Panc1 (cell line): ENCODE measurements around the gene HEMK1.

ENCODE experiments used
- SIN3A ChIP-seq: IDR thresholded peaks from 2 replicates; pipeline ENCODE4 v1.6.1; 2012; ENCODE audit warnings: low read depth, mild to moderate bottlenecking, low read length, moderate library complexity, borderline replicate concordance; ENCODE audit not compliant: insufficient read depth
- TF ChIP-seq, protein P1 (sequence below), 2 experiments: IDR thresholded peaks; 2 replicates each; pipeline ENCODE4 v1.6.1; 2011 to 2012; ENCODE audit warnings: low read depth in 2 of 2, control low read depth in 1 of 2, low read length in 1 of 2, mild to moderate bottlenecking in 1 of 2, moderate library complexity in 1 of 2; ENCODE audit not compliant: insufficient read depth in 1 of 2
- TF ChIP-seq, protein P2 (sequence below): fragments of 450-650 bp; IDR thresholded peaks from 2 replicates; pipeline ENCODE4 v1.5.1; 2017; ENCODE audit warnings: mild to moderate bottlenecking

DNA sequence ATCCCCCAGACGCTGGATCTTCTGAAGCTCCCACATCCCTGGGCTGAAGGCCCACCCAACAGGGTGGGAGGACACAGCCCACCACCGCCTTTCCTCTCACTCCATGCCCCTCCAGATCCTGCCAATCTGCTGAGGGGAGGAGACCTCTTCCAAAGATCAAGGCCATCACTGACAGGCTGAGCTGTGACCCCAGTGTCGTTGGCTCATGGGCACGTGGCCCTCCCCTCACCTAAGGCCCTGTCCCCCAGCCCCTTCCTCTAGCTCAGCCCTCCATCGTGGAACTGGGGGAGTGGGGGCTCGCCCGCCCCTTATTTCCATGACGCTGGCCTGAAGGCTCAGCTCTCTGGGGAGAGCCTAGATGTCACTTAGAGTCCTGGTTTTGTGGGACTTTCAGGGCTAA lies 12.2 kb upstream of the HEMK1 start:
- TF ChIP-seq, protein P1, sequence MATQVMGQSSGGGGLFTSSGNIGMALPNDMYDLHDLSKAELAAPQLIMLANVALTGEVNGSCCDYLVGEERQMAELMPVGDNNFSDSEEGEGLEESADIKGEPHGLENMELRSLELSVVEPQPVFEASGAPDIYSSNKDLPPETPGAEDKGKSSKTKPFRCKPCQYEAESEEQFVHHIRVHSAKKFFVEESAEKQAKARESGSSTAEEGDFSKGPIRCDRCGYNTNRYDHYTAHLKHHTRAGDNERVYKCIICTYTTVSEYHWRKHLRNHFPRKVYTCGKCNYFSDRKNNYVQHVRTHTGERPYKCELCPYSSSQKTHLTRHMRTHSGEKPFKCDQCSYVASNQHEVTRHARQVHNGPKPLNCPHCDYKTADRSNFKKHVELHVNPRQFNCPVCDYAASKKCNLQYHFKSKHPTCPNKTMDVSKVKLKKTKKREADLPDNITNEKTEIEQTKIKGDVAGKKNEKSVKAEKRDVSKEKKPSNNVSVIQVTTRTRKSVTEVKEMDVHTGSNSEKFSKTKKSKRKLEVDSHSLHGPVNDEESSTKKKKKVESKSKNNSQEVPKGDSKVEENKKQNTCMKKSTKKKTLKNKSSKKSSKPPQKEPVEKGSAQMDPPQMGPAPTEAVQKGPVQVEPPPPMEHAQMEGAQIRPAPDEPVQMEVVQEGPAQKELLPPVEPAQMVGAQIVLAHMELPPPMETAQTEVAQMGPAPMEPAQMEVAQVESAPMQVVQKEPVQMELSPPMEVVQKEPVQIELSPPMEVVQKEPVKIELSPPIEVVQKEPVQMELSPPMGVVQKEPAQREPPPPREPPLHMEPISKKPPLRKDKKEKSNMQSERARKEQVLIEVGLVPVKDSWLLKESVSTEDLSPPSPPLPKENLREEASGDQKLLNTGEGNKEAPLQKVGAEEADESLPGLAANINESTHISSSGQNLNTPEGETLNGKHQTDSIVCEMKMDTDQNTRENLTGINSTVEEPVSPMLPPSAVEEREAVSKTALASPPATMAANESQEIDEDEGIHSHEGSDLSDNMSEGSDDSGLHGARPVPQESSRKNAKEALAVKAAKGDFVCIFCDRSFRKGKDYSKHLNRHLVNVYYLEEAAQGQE (IDR thresholded peaks at IDR 0.05; ENCODE audit: insufficient read depth in 1 of 2, low read depth in 2 of 2, low read length in 1 of 2) = no peak
- TF ChIP-seq, protein P2, sequence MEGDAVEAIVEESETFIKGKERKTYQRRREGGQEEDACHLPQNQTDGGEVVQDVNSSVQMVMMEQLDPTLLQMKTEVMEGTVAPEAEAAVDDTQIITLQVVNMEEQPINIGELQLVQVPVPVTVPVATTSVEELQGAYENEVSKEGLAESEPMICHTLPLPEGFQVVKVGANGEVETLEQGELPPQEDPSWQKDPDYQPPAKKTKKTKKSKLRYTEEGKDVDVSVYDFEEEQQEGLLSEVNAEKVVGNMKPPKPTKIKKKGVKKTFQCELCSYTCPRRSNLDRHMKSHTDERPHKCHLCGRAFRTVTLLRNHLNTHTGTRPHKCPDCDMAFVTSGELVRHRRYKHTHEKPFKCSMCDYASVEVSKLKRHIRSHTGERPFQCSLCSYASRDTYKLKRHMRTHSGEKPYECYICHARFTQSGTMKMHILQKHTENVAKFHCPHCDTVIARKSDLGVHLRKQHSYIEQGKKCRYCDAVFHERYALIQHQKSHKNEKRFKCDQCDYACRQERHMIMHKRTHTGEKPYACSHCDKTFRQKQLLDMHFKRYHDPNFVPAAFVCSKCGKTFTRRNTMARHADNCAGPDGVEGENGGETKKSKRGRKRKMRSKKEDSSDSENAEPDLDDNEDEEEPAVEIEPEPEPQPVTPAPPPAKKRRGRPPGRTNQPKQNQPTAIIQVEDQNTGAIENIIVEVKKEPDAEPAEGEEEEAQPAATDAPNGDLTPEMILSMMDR = no peak
- TF ChIP-seq SIN3A = no peak
